Stimulated activated CD4-positive, alpha-beta T cell treated with anti-CD3 and anti-CD28 coated beads, Interleukin-4, amount 100 ng/mL, for 4 hours (primary cell): Measurements from ENCODE around the gene MFSD6.
"Not testable (repeated sequence)": the region's sequence is repeated elsewhere in the genome, so short reads cannot be mapped to it uniquely, and the experiment has no call there.

Source experiments
- DNase-seq, 2 experiments: peaks; one replicate each; pipeline ENCODE4 v3.0.0-alpha.2; 2020

Gene MFSD6

GRCh38 chr2:190407662-190408537, at the start of gene MFSD6:
Gene MFSD6, plus strand, starts transcription at chr2:190408355. Its CDS starts 27,675 bp downstream, at chr2:190436030.
- DNase-seq: peak; percentile 51 to 62

- not testable (repeated sequence) for DNase-seq
Observed at GRCh38 chr2:190358655-190359448, 49.3 kb upstream of the MFSD6 start.

DNA sequence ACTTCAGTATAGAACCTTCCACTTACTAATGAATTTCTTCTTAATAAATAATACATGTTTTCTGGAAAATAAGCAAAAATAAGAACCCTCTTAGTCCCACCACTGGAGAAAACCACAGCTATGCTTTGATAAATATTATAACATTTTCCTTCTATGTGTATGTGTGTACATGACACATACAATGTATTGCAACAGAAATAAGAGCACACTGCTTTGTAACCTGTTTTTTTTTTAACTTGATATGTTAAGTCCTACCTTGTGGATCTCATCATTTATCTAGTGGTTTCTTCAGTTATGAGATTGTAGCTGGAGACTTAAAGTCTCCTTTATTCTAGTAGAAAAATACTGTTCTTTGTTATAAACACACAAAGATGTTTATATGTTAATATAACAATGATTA, 47.6 kb upstream of the MFSD6 start:
- no peak for DNase-seq

GRCh38 chr2:190360965-190361364, 47.2 kb upstream of the MFSD6 start:
- no peak for DNase-seq

DNA sequence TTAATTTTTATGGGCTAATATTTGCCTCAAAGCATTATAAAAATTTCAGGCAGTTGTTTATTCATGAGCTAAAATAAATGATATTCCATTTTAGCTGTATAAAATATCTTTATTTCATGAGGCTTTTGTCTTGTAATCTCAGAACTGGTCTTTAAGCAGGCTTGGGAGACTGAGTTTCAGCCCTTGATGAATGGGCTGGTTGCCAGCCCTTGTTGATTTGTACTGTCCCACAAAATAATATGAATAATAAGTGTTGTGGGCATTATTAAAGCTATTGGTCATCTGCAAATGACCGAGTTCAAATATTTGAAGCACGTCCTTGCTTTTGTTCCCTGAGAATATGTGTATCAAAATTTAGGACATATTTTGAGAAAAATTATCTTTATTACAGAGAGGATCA, 46.6 kb upstream of the MFSD6 start:
- no peak for DNase-seq

DNA sequence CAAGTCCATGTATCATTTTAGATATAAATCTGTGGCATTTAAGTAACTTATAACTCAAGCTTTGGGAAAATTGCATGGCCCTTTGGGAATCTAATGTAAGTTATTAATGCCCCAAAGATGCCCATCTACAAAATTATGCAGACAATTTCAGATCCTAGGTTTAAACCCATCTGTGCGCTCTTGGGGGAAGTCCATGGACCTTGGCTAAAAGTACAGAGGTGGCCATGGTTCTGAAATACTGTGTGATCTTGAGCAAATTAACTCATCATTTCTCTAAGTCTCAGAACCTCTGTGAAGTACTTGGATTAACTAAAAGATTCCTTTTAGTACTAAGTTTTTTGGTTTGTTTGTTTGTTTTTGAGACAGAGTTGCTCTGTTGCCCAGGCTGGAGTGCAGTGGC, 45.3 kb upstream of the MFSD6 start:
- no peak for DNase-seq

DNA sequence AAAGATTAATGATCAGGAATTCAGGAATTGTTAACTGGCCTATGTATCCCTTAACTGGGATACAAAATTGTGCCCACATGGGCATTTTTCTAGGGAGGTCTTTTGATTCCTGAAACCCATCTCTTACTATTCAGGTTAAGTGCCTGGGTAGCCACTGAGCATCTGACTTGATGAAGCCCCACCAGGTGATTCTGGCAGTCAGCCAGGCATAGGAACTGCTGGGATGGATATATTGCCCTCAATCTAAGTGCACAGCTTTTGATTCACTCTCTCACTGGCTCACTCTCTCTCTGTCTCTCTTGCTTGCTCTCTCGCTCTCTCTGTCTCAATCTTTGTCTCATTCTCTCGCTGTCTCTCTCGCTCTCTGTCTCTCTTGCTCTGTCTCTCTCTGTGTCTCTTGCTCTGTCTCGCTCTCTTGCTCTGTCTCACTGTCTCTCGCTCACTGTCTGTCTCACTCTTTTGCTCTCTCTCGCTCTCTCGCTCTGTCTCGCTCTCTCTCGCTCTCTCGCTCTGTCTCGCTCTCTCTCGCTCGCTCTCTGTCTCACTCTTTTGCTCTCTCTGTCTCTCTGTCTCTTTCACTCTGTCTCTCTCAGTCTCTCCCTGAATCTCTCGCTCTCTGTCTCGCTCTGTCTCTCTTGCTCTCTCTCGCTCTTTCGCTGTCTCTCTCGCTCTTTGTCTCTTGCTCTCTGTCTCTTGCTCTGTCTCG, 42.5 kb upstream of the MFSD6 start:
- DNase-seq: no peak

- DNase-seq: no peak
Observed at GRCh38 chr2:190366248-190366753, 41.9 kb upstream of the MFSD6 start.

- DNase-seq: no peak
Observed at GRCh38 chr2:190367091-190367490, 41.1 kb upstream of the MFSD6 start.

GRCh38 chr2:190369635-190370034, 38.5 kb upstream of the MFSD6 start:
- no peak for DNase-seq

DNA sequence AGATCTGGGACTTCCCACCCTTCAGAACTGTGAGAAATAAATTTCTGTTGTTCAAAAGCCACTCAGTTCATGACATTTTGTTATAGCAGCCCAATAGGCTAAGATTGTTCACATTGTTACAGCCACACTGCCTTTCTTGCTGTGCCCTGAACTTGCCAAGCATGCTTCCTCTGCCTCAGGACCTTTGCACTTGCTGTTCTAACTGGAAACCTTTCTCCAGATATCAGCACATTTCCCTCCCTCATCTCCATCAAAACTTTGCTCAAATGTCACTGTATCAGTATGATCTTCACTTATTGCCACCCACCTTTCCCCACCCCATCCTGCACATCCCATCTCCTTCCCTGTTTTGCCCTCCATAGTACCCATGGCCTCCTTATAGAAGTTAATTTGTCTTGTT, 32.1 kb upstream of the MFSD6 start:
- DNase-seq: no peak

- DNase-seq: no peak
Observed at GRCh38 chr2:190376591-190377245, 31.4 kb upstream of the MFSD6 start.

- no peak for DNase-seq
Observed at GRCh38 chr2:190378880-190379237, 29.3 kb upstream of the MFSD6 start.

DNA sequence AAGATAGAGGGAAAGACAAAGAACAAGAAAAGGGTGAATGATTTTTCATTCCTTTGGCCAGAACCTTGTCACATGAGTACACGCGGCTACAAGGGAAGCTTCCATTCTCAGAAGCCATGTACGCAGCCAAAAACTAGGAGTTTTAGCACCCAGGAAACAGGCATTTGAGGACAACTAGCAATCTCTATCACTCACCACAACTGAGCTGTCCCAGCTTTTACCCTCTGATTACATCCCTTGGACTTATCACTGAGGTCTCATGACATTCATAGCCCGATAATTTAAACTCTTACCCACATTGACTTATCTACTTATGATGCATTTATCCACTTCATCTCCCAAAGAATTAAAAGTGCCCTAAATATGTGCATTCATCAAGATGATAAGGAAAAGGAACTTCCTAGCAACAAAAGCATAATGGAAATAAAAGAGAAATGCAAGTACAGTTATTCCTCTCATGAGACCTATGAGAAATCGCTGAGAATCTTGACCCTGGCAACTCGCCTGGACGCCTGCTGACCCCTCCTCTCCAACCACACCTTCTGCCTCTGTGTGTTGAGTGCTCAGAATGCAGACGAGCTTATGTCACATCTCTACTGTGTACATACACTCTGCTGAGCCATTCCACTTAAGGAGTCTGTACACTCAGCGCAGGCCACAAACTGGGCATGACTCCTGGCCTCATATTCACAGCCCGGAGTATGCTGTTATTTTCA, 28.7 kb upstream of the MFSD6 start:
- DNase-seq: no peak

GRCh38 chr2:190380962-190381412, 27.2 kb upstream of the MFSD6 start:
- DNase-seq: no peak

- DNase-seq: peak in 1 of 2 experiments; percentile 23
Observed at GRCh38 chr2:190382851-190383250, 25.3 kb upstream of the MFSD6 start.

DNA sequence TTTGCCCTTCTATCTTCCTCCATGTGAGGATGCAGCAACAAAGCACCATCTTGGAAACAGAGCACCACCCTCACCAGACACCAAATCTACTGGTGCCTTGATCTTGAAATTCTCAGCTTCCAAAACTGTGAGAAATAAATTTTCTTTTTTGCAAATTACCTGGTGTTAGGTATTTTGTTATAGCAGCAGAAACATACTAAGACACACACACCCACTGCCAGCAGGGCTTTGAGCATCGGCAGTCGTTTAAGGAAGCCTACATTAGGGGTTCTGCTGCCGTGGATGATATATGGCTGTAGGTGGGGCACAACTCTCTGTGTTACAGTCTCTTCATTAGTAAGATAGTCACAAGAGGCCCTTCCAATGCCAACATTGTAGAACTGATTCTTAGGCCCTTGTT, 20.7 kb upstream of the MFSD6 start:
- DNase-seq: no peak

- no peak for DNase-seq
Observed at GRCh38 chr2:190396271-190396670, 11.9 kb upstream of the MFSD6 start.

- DNase-seq: no peak
Observed at GRCh38 chr2:190402986-190403603, 5.1 kb upstream of the MFSD6 start.

- DNase-seq: peak in 1 of 2 experiments; percentile 48
Observed at GRCh38 chr2:190404487-190404886, 3.7 kb upstream of the MFSD6 start.

DNA sequence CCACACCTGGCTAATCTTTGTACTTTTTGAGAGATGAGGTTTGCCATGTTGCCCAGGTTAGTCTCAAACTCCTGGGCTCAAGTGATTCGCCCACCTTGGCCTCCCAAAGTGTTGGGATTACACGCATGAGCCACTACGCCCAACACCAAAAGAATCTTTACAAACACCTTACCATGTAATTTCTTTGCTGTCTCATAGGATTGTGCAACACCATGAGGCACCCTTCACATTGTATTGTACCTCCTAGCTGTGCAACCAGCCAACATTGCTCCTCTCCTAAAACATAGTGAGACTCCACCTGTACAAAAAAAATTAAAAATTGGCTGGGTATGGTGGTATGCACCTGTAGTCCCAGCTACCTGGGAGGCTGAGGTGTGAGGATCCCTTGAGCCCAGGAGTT, 3.1 kb upstream of the MFSD6 start:
- DNase-seq: no peak
